Measurements from ENCODE around the gene SLC12A3.
A peak's percentile ranks its signal among the peaks of the same experiment; 100 is the strongest.
"Not testable (repeated sequence)": the region's sequence is repeated elsewhere in the genome, so short reads cannot be mapped to it uniquely, and the experiment has no call there.

SLC12A3 gene

GRCh38 chr16:56868175-56868574 is 3.2 kb downstream of the SLC12A3 start:
- TF ChIP-seq MYC (IDR thresholded peaks at IDR 0.05; ENCODE audit: low read depth, low read length), result no peak
- TF ChIP-seq CTCF (IDR thresholded peaks at IDR 0.05; ENCODE audit: low read depth, low read length), result no peak
- no peak for TF ChIP-seq MAX (IDR thresholded peaks at IDR 0.05; ENCODE audit: low read depth, low read length)
- no peak for TF ChIP-seq POLR2A (IDR thresholded peaks at IDR 0.05; ENCODE audit: extremely low read depth, insufficient read length)
- DNase-seq (ENCODE audit: low read depth), result no peak
- H3K4me3 ChIP-seq (ENCODE audit: low read depth, low read length), result no peak overlapping the region

- not testable (repeated sequence) for H3K4me3 ChIP-seq (ENCODE audit: low read depth, low read length); DNase-seq (ENCODE audit: low read depth)
These were observed 3.8 kb downstream of the SLC12A3 start for GRCh38 chr16:56868766-56869165.

GRCh38 chr16:56869513-56870275 is 4.7 kb downstream of the SLC12A3 start:
- DNase-seq (ENCODE audit: low read depth), result peak; percentile 81
- no peak overlapping the region for H3K4me3 ChIP-seq (ENCODE audit: low read depth, low read length)
- TF ChIP-seq MAX (IDR thresholded peaks at IDR 0.05; ENCODE audit: low read depth, low read length) (no peak), CTCF (IDR thresholded peaks at IDR 0.05; ENCODE audit: low read depth, low read length) (peak; percentile 51)

GRCh38 chr16:56870276-56870888 is 5.4 kb downstream of the SLC12A3 start:
- no peak overlapping the region for H3K4me3 ChIP-seq (ENCODE audit: low read depth, low read length)
- DNase-seq (ENCODE audit: low read depth), result no peak
- TF ChIP-seq POLR2A (IDR thresholded peaks at IDR 0.05; ENCODE audit: extremely low read depth, insufficient read length) (no peak), CTCF (IDR thresholded peaks at IDR 0.05; ENCODE audit: low read depth, low read length) (no peak), MAX (IDR thresholded peaks at IDR 0.05; ENCODE audit: low read depth, low read length) (no peak), MYC (IDR thresholded peaks at IDR 0.05; ENCODE audit: low read depth, low read length) (no peak)

- DNase-seq (ENCODE audit: low read depth), result no peak
- H3K4me3 ChIP-seq (ENCODE audit: low read depth, low read length), result no peak overlapping the region
- TF ChIP-seq MAX (IDR thresholded peaks at IDR 0.05; ENCODE audit: low read depth, low read length) (no peak), MYC (IDR thresholded peaks at IDR 0.05; ENCODE audit: low read depth, low read length) (no peak), POLR2A (IDR thresholded peaks at IDR 0.05; ENCODE audit: extremely low read depth, insufficient read length) (no peak)
These were observed 6.2 kb downstream of the SLC12A3 start for GRCh38 chr16:56871172-56871593.

GRCh38 chr16:56872863-56873391 is 7.9 kb downstream of the SLC12A3 start:
- no peak overlapping the region for H3K4me3 ChIP-seq (ENCODE audit: low read depth, low read length)
- no peak for DNase-seq (ENCODE audit: low read depth)
- no peak for TF ChIP-seq POLR2A (IDR thresholded peaks at IDR 0.05; ENCODE audit: extremely low read depth, insufficient read length)
- TF ChIP-seq MYC (IDR thresholded peaks at IDR 0.05; ENCODE audit: low read depth, low read length), result no peak
- no peak for TF ChIP-seq CTCF (IDR thresholded peaks at IDR 0.05; ENCODE audit: low read depth, low read length)
- TF ChIP-seq MAX (IDR thresholded peaks at IDR 0.05; ENCODE audit: low read depth, low read length), result no peak

Measured in NB4 (cell line).